Measurements from ENCODE around the gene DSTN.

The DSTN gene

DNA sequence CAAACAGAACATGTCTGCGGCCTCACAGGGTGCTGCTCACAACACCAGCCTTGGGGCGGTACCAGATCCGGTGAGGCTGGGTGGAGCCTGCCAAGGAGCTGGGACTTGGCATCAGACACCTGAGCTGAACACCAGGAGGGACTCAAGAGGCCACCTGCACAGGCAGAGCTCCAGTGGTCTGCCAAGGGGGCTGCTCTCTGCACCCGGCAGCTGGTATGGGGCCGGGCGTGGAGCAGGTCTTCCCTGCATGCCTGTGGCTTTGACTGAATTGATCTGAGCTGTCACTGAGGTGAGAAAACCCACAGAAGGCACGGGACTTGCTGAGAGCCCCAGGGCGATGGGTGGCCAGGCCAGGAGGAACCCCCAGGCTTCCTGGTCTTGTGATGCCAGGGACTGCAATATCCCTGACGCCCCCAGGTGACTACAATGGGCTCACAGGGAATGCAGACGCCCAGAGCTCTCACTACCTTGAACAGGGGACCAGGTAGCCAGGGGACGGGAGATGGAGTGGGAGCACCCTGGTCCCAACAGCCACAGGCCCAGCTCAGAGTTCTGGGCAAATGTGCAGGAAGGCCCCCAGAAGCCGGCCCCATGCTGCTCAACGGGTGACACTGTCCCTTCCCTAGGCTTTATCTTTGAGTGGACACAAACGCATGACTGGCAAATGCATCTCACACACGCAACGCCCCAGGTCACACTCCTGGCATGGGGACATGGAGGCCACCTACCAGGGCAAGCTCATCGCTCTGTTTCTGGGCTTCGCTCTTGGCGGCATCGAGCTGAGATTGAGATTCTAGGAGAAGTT, 48.2 kb downstream of the DSTN start:
- Histone ChIP-seq H4K20me1 (ENCODE audit: insufficient read depth, low read length, poor library complexity, severe bottlenecking) (no peaks in the 10 kb centered on the region), H3K79me2 (ENCODE audit: insufficient read depth, low read length) (no peaks in the 10 kb centered on the region), H3K36me3 (ENCODE audit: insufficient read depth, low read length) (peaks cover 72% of the 10 kb centered on the region; the same call in 1 of the 2 replicates), H2AFZ (ENCODE audit: low read length) (no peak overlapping the region), H3K4me3 (ENCODE audit: low read length, poor library complexity, severe bottlenecking) (no peak overlapping the region), H3K4me2 (ENCODE audit: low read depth, low read length, poor library complexity, severe bottlenecking) (no peak overlapping the region), H3K9me2 (replicated peaks; ENCODE audit: low read depth, low read length) (no peaks in the 10 kb centered on the region), H3K4me1 (ENCODE audit: insufficient read depth, low read length, poor library complexity, severe bottlenecking) (no peaks in the 10 kb centered on the region), H3K9ac (ENCODE audit: low read depth, low read length, poor library complexity, severe bottlenecking) (no peak overlapping the region), H3F3A (ENCODE audit: low read depth) (no peaks in the 10 kb centered on the region), H3K27me3 (ENCODE audit: insufficient read depth, low read length, poor library complexity, severe bottlenecking) (no peaks in the 10 kb centered on the region), H3K9me3 (ENCODE audit: insufficient read depth, low read depth, low read length) (no peaks in the 10 kb centered on the region)
- no peak for TF ChIP-seq EZH2phosphoT487 (IDR thresholded peaks at IDR 0.05; ENCODE audit: borderline replicate concordance)
- TF ChIP-seq, protein P1, sequence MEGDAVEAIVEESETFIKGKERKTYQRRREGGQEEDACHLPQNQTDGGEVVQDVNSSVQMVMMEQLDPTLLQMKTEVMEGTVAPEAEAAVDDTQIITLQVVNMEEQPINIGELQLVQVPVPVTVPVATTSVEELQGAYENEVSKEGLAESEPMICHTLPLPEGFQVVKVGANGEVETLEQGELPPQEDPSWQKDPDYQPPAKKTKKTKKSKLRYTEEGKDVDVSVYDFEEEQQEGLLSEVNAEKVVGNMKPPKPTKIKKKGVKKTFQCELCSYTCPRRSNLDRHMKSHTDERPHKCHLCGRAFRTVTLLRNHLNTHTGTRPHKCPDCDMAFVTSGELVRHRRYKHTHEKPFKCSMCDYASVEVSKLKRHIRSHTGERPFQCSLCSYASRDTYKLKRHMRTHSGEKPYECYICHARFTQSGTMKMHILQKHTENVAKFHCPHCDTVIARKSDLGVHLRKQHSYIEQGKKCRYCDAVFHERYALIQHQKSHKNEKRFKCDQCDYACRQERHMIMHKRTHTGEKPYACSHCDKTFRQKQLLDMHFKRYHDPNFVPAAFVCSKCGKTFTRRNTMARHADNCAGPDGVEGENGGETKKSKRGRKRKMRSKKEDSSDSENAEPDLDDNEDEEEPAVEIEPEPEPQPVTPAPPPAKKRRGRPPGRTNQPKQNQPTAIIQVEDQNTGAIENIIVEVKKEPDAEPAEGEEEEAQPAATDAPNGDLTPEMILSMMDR (conservative IDR thresholded peaks at IDR 0.05; ENCODE audit: low read length): no peak

DNA sequence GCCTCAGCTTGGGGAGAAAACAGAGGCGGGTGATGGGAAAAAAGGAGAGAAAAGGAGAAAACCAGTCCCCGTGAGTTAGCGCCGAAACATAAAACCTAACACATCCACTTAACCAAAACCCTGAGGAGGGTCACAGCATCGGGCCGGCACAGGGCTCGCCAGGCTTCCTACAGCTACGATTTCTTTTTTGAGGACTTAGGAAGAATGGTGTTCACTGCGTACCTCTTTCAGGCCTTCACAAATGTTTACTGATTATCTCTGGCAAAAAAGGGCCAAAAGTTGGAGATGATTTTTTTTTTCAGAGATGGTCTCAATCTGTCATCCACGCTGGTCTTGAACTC, 48.8 kb downstream of the DSTN start:
- Histone ChIP-seq H3K4me2 (ENCODE audit: low read depth, low read length, poor library complexity, severe bottlenecking) (no peak overlapping the region), H3K9me3 (ENCODE audit: insufficient read depth, low read depth, low read length) (no peaks in the 10 kb centered on the region), H3K9me2 (replicated peaks; ENCODE audit: low read depth, low read length) (no peaks in the 10 kb centered on the region), H3K27me3 (ENCODE audit: insufficient read depth, low read length, poor library complexity, severe bottlenecking) (no peaks in the 10 kb centered on the region), H4K20me1 (ENCODE audit: insufficient read depth, low read length, poor library complexity, severe bottlenecking) (no peaks in the 10 kb centered on the region), H3K9ac (ENCODE audit: low read depth, low read length, poor library complexity, severe bottlenecking) (no peak overlapping the region), H3K36me3 (ENCODE audit: insufficient read depth, low read length) (peaks cover 76% of the 10 kb centered on the region; the same call in 1 of the 2 replicates), H3K79me2 (ENCODE audit: insufficient read depth, low read length) (no peaks in the 10 kb centered on the region), H3K4me1 (ENCODE audit: insufficient read depth, low read length, poor library complexity, severe bottlenecking) (no peaks in the 10 kb centered on the region), H3F3A (ENCODE audit: low read depth) (no peaks in the 10 kb centered on the region), H3K4me3 (ENCODE audit: low read length, poor library complexity, severe bottlenecking) (no peak overlapping the region), H2AFZ (ENCODE audit: low read length) (no peak overlapping the region)
- TF ChIP-seq, protein P1 (conservative IDR thresholded peaks at IDR 0.05; ENCODE audit: low read length): no peak
- TF ChIP-seq EZH2phosphoT487 (IDR thresholded peaks at IDR 0.05; ENCODE audit: borderline replicate concordance): no peak

DNA sequence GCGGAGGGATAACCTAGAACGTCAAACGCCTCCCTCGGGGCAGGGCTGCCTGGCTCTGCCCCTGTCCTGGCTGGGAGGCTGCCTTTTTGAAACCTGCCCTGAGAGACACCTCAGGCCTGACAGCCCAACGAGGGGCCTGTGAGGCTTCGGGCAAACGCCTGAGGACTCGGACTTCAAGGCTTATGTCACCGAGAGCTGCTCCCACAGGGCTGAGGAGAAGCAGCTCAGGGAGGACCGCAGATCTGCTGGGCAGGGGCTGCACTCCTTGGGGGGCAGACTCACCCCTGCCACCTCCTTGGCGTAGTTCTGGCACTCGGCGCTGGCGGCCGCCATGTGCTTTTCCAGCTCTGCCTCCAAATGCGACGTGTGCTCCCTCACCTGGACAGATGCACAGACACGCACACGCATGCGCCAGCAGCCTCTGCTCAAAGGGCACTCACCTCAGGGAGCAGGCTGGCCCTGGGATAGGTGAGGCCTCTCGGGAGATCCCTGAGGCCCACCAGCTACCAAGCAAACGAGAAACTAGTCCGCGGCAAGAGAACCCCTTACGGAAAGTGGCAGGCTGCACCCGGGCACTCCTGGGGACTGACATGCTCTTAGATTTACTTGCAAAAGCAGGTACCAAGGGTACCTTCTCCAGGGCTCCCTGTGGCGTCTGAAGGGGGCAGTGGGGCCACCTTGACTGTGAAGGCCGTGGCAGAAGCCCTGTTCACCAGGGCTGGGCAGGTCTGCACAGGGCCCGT, 49.6 kb downstream of the DSTN start:
- H3K36me3 ChIP-seq (ENCODE audit: insufficient read depth, low read length): peaks cover 83% of the 10 kb centered on the region; the same call in 1 of the 2 replicates

More for the DNA sequence above, 49.6 kb downstream of the DSTN start:
- H4K20me1 ChIP-seq (ENCODE audit: insufficient read depth, low read length, poor library complexity, severe bottlenecking): no peaks in the 10 kb centered on the region
- no peak overlapping the region for H2AFZ ChIP-seq (ENCODE audit: low read length)
- no peaks in the 10 kb centered on the region for H3K79me2 ChIP-seq (ENCODE audit: insufficient read depth, low read length)
- H3K4me1 ChIP-seq (ENCODE audit: insufficient read depth, low read length, poor library complexity, severe bottlenecking): no peaks in the 10 kb centered on the region
- H3K9me3 ChIP-seq (ENCODE audit: insufficient read depth, low read depth, low read length): no peaks in the 10 kb centered on the region
- no peak overlapping the region for H3K9ac ChIP-seq (ENCODE audit: low read depth, low read length, poor library complexity, severe bottlenecking)
- no peak overlapping the region for H3K4me2 ChIP-seq (ENCODE audit: low read depth, low read length, poor library complexity, severe bottlenecking)
- no peaks in the 10 kb centered on the region for H3F3A ChIP-seq (ENCODE audit: low read depth)
- no peaks in the 10 kb centered on the region for H3K9me2 ChIP-seq (replicated peaks; ENCODE audit: low read depth, low read length)
- TF ChIP-seq, protein P1 (conservative IDR thresholded peaks at IDR 0.05; ENCODE audit: low read length): no peak
- TF ChIP-seq EZH2phosphoT487 (IDR thresholded peaks at IDR 0.05; ENCODE audit: borderline replicate concordance): no peak
- no peaks in the 10 kb centered on the region for H3K27me3 ChIP-seq (ENCODE audit: insufficient read depth, low read length, poor library complexity, severe bottlenecking)
- no peak overlapping the region for H3K4me3 ChIP-seq (ENCODE audit: low read length, poor library complexity, severe bottlenecking)

Measured in Loucy (cell line).